Skin of body (tissue), 2 donors: Measurements from ENCODE around the gene INTS6L. TPM values are rescaled to one million over a fixed set of nuclear protein-coding genes. Genes with fewer than 3 reads are reported as not detected.

Experiments used
- DNase-seq: peaks from one replicate; lab custom pipeline; 2025; lab: John Stamatoyannopoulos, UW
- total RNA-seq: library from RNA; depleted of rRNA; stranded (reverse); fragments of >200 nt; gene quantifications from one replicate; pipeline ENCODE4 v1.2.3, GENCODE V29; 2014

INTS6L gene, protein sequence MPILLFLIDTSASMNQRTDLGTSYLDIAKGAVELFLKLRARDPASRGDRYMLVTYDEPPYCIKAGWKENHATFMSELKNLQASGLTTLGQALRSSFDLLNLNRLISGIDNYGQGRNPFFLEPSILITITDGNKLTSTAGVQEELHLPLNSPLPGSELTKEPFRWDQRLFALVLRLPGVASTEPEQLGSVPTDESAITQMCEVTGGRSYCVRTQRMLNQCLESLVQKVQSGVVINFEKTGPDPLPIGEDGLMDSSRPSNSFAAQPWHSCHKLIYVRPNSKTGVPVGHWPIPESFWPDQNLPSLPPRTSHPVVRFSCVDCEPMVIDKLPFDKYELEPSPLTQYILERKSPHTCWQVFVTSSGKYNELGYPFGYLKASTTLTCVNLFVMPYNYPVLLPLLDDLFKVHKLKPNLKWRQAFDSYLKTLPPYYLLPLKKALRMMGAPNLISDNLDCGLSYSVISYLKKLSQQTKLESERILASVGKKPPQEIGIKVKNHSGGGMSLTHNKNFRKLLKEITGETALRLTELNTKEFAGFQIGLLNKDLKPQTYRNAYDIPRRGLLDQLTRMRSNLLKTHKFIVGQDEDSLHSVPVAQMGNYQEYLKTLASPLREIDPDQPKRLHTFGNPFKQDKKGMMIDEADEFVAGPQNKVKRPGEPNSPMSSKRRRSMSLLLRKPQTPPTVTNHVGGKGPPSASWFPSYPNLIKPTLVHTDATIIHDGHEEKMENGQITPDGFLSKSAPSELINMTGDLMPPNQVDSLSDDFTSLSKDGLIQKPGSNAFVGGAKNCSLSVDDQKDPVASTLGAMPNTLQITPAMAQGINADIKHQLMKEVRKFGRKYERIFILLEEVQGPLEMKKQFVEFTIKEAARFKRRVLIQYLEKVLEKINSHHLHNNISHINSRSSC
- total RNA-seq = 14.2 TPM

DNA sequence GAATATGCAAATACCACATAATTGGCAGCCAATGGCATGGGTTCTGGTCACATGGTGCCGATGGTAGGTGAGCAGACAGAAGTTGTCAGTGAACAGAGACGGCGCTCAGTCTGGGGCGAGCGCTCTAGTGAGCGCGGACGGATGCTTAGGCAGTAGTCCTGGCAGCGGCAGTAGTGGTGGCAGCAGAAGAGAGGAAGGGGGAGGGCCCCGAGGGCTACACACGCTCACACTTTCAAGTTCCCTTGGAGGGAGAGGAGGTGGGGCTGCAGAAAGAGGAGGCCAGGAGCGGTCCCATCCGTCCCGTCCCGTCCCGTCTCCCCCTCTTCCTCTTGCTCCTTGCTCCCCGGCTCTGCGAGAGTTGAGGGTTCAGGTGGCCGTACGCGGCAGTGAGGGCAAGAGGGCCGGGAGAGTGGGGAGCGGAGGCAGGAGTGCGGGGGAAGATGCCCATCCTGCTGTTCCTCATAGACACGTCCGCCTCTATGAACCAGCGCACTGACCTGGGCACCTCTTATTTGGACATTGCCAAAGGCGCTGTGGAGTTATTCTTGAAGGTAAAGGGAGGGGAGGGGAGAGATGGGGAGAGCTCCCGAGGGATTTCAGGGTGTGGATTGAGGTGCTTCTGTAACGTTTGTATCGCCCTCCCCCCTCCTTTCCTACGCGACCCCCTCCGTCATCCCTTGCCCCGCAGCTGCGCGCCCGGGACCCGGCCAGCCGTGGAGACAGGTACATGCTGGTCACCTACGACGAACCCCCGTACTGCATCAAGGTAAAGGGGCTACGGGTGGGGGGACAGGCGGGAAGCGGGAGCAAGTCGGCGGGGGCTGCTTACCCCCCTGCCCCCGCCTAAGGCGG is at the start of gene INTS6L:
TSS of gene INTS6L (plus strand) at position 108 of the 852 bp plus-strand sequence. CDS start at position 441, 333 bp downstream.
- peak; percentile 90 for DNase-seq

DNA sequence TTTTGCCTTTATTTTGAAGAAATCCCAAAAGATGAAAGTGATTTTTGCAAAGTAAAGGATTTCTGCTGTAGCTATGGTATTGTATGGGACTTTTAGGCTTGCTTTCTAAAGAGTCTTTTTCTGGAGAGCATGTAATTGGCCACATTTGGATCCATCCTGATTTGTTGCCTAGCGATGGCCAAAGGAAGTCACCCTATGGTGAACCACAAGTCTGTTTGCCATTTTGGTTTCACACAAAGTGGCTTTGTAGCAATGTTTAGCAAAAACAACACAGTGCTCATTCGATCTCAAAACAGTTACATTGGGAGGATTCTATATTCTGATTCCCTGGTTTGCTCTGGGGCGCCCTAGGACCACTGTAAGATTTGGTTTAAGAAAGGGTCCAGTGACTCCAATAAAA is 44.1 kb upstream of the INTS6L start:
- DNase-seq = no peak

DNA sequence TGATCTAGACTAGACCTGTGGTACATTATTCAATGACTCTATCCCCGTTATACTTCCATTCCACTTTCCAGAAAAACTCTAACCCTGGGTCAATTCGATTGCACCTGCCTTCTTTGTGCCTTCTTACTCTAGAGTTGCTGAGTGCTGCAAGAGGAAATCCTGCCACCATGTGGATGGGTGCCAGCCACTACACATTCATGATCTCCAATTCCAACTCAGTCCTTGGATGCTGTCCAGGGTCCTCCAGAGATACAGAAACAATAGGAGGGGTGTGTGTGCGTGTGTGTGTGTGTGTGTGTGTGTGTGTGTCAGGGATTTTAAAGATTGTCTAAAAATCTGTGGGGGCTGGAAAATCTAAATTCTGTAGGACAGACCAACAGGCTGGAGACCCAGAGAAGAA is 42.9 kb upstream of the INTS6L start:
- DNase-seq = peak; percentile 4

DNA sequence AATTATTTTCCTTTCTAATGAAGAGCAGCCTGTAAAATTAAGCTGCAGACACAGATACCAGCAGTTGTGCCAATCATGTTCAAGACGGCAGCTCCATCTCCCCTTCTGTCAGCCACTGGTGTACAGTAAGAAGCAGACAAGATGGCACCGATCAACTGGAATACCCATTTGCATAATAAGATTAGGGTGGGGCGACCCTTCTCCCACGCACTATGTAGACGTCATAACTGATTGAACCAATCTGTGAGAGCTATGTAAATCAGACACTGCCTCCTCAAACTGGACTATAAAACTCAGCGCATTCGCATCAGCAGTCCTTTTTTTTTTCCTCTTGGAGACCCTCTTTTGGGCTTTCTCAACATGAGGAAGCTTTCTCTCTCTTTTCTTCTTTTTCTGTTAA is 40.4 kb upstream of the INTS6L start:
- no peak for DNase-seq

DNA sequence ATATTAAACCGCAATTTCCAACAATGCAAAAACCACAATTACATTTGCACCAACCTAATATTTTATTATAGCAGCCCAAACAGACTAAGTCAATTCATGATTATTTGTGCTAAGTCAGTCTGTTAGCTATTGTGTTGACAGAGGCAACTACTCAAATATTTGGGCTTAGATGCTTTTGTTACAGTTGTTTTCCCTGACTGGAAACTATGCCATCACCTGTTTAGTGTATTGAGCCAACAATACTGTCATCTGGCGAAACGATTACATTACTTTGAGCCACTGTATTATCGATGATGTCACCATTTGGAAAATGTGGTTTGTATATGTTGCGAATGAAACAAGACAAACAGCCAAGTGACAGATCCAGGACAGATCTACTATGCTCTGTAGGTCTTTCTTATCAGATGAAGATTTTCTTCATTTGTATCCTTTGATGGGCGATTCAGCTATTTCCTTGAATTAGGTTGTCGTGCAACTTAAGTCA is 38.7 kb upstream of the INTS6L start:
- DNase-seq = no peak

DNA sequence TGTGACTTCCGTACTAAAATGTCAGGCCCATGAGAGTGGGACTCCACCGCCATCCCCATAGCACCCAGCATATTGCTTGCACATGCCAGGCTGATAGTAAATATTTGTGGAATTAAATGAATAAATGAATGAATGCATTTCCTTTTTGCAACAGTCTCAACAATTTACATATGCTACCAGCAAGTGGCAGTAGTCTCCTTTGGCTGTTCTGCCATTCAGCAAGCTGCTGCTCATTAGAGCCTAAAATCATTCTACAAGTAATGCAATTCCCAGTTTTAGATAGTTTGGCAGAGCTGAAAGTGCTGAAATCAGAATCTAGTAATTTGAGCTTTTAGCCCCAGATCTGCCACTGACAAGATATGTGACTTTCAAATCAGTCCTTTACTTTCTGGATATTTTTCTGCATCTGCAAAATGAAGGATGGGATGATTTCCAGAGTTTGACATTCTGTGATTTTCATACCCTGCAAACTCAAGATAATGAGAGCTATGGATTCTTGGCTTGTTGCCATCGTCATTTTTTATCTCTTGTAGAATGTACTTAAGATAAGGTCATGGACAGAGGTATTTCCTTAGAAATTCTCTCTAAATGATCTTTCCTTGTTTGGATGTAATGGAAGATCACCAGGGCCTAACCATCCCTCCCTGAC is 35.7 kb upstream of the INTS6L start:
- DNase-seq = peak; percentile 68

DNA sequence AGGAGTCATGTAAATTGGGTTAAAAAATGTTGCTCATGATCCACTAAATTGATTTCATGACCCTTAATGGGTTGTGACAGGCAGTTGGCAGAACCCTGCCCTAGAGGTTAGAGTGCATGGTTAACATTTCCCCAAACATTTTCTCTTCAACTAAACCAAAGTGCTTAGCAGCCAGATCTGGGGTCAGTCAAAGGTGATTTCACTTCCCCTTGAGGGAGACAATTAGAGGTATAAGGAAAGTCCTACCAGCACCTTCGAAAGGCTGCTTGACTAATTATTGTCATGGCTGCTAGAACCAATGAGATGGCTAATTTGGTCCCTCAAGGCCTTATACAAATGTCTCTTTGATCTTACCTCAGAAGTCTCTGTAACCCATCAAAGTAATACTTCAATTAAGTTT is 30.9 kb upstream of the INTS6L start:
- DNase-seq = no peak

DNA sequence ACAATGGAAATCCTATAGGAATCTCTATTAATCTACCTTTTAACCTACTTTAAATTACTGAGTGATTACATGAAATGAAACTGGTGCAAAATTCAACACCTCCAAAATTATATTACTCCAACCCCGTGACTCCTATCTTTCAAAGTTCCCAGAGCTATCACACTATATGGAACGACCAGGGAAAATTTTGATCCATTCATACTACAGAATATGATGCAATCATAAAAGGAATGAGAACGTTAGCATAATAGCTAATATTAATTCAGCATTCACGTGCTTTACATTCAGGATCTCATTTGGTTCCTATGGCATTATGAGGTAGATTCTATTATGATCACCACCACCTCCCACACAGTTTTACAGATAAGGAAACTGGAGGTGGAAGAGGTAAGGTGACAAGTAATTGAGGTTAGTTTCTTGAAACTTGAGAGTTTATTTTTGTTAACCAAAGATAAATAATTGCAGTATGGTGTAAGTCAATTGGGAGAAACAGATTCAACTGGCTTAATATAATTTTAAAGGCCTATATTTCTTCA is 29.4 kb upstream of the INTS6L start:
- DNase-seq = no peak

DNA sequence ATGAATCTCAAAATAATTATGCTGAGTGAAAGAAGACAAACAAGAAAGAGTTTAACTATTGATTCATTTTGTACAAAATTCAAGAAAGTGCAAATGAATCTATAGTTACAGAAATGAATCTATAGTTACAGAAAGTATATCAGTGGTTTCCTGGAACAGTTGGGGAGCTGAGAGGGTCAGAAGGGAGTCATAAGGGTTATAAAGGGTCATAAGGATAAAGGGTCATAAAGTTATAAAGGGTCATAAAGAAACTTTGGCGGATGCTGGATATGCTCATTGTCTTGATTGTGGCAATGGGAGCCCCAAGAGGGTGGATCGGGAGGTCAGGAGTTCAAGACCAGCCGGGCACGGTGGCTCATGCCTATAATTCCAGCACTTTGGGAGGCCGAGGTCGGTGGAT is 26.0 kb upstream of the INTS6L start:
- DNase-seq = no peak

DNA sequence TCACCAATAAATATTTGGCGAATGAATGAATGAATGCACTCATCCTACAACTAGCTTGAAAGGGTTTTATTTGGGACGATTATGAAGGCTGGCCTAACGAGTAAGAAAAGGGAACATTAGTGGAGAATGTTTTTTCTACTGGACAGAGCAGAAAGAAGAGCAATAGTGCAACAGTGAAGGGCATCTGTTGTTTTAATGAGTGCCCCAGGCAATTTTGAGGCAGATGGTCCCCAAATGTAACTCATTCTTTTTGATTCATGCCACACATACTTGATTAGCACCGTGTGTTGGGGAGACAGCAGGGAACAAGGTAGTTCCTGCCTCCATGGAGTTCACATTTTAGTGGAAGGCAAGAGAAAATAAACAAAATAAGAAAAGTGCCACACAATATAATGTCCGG is 22.7 kb upstream of the INTS6L start:
- DNase-seq = no peak

DNA sequence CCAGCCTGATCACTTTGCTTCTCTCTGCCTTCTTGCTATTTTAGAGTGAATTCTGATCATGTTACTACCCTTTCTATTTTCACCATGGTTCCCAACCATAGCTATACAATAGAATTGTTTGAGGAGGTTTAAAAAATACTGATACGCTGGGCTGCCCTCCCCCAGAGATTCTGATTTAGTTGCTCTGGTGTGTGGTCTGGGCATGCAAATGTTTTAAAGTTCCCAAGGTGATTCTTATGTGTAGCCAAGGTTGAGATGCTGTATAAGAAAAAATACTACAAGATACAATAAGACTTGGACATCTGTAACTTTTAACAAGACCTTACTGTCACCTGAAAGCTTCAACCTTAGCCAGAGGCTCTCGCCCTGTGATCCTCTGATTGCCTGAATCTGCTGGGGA is 22.2 kb upstream of the INTS6L start:
- DNase-seq = no peak

DNA sequence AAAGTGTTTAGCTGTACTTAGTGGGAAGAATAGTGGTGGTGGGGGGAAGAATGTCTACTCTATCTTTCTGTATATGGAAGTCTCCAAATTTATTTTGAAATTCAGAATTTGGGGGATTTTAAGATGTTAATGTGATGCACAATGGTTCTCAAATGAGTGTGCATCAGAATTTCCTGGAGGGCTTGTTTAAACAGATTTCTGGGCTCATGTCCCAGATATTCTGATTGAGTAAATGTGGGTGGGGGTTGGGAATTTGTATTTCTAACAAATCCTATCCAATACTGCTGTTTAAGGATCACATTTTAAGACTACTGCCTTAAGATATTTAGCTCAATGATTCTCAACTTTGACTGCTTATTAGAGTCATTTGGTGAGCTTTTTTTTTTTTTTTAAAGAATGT is 15.1 kb upstream of the INTS6L start:
- peak; percentile 58 for DNase-seq

DNA sequence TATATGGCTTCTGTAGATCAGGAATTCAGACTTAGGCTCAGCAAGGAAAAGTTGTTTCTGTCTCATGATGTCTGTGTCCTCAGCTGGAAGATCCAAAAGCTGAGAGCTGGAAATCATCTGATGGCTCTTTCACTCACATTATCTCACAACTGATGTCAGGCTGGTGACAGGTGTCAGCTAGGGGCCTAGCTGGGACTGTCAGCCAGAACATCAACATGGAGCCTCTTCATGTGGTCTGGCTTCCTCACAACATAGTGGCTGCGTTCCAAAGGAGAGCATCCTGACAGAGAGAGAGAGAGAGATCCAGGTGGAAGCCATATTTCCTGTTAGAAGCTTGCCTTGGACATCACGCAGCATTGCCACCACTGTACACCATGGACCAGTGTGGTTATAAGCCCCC is 10.6 kb upstream of the INTS6L start:
- DNase-seq = no peak

DNA sequence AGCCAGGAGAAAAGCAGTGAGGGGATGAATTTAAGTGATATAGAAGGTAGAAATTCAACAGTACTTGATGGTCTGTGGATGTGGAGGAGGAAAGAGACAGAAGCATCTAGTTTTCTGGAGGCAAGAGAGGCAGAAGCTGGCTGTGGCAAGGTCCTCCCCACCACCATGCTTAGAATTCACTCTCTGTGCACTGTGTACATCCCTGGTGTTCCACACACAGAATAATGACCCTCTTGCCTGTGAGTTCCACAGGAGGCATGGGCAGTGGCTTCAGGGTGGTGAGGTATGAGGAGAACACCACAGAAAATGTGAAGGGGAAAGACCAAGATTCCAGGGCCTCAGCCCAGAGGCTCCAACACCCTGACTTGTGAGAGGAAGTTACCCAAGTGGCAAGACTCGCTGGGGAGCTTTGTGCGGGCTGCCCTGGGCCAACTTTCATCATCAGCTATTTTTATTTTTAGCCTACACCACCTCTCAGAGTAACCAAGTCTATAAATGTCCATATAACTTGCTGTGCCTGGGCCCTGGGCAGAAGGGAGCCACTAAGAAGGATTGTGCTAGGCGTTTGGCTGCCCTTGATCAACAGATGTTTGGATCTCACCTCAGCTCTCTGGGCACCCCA is 7.8 kb upstream of the INTS6L start:
- no peak for DNase-seq

DNA sequence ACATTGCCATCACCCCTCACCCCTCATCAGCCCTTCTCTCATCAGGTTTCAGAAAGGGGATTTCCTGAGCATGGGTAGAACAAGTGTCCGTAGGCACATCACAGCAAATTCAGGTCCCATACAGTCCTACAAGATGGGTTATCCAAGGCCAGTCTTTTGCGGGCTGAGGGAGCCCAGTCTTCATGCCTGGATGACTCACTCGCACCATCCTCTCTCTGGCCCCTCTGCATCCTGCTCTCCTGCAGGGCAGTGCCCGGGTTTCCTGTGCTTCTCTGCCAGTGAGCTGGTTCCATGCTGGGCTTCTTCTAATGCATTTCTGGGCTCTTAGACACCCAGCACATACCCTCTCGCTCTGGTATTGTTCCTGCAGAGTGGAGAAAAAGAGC is 7.3 kb upstream of the INTS6L start:
- DNase-seq = no peak

DNA sequence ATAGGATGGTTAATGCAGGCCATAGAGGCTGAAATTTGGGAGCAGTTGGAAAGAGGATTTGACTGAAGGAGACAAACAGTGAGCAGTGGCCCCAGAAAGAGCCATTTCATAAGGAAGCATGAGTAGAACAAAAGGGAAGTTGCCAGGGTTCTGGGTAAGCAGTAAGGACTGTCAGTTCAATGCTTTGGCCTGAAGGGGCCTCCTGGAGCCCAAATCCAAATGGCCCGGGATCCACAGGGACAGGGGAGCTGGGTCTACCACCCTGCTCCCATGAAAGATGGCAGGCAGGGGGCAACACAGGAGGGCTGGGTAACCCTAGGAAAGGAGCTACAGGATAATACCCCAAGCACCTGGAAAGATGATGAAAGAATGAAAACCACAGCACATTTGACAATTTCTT is 4.1 kb upstream of the INTS6L start:
- no peak for DNase-seq

DNA sequence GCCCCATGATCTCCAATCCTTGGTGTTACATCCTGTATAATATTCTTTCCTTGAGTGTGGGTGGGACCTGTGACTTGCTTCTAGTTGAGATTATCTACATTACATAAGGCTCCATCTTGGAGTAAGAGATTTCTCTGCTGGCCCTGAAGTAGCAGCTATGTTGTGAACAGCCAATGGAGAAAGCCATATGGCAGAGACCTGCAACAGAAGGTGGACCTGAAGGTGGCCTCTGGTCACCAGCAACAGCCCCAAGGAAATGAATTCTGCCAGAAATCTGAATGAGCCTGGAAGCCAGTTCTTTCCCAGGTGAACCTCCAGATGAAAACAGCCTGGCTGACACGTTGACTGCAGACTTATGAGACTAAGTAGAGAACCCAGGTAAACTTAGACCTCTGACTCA is 2.3 kb upstream of the INTS6L start:
- DNase-seq = no peak

DNA sequence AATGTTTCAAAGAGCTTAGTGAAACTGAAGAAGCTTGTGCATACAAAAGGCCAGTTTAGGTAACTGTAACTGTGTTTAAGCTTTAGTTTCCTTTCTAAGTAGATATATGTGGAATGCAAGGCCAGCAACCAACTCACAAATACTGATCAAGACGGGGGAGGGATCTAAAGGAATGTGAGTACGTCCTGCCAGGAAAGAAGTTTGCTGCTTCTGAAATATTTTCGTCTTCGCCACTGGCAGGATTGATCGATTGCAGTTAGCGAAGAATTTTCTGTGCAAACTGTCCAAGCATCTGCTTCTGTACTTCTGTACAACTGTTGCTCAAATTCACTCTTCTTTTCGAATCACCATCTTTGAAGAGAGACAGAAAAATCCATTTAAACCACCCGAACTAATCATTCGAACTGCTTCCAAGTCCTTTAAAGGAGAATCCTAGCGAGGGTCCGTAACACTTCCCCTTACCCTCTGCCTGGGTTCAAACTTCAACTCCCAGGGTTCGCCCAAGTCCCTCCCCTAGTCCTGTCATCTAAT is 373 bp upstream of the INTS6L start:
- DNase-seq = peak; percentile 87

DNA sequence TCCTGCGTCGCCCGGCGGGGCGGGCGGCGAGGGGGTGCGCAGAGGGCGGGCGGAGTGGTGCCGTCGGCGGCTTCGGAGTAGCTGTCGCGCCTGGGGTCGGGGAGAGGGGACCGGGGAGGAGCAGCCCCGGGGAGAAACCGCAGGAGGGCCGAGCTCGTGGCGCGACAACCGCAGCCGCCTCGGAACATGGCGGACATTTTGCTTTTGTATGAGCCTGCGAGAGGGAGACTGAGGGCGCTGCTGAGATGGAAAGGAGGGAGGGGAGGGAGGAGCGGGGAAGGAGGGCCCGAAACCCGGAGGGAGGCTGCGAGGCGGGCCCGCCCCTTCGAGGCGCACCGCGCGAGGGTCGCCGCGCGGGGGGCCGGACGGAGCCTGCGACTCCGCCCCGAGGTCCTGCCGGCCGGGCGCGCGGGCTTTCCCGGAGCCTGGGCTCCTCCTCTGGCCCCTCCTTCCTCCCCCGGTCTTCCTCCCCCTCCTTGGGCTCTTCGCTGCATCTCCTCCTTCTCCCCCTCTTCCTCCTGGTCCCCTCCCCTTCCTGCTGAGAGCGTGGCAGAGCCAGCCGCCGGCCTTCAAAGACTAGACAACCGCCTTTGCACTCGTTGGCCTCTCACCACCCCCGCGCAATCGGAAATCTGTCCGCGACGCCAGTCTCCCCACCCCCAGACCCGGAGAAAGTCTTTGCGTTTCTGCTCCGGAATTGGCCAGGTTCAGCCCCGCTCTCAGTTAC is 1.1 kb downstream of the INTS6L start:
- peak; percentile 94 for DNase-seq
